ENCODE results near the gene PPP2R2C.

The PPP2R2C gene

GRCh38 chr4:6375620-6376295, 96.7 kb downstream of the PPP2R2C start:
- H3K27ac Mint-ChIP-seq = no peak overlapping the region
- no peaks in the 10 kb centered on the region for H3K4me1 Mint-ChIP-seq
- H3K27me3 Mint-ChIP-seq = peaks cover 10% of the 10 kb centered on the region
- H3K36me3 Mint-ChIP-seq (ENCODE audit: low read depth) = no peaks in the 10 kb centered on the region
- ATAC-seq (no peak), DNase-seq (no peak)
- H3K4me3 Mint-ChIP-seq = no peak overlapping the region
- no peaks in the 10 kb centered on the region for H3K9me3 Mint-ChIP-seq

DNA sequence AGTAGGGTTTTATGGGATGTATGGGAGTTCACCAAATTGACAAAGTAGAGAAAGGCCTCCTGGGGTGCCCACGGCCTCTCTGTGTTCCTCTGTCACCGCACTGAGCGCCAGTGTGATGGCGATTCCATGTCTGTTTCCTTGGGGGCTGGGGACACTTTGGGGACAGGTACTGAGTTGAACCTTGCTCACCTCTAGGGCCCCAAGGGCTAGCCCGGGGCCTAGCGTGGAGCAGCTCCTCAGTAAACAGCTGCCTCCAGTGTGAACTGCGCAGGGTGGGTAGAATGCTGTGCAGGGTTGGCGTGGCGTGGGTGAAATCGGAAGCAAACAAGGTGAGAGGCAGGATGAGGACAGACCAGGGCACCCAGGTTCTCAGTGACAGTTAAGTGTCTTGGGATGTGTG, 97.8 kb downstream of the PPP2R2C start:
- Mint-ChIP-seq H3K4me1 (no peaks in the 10 kb centered on the region), H3K4me3 (no peak overlapping the region), H3K36me3 (ENCODE audit: low read depth) (no peaks in the 10 kb centered on the region), H3K27ac (no peak overlapping the region), H3K27me3 (peaks cover 10% of the 10 kb centered on the region), H3K9me3 (no peaks in the 10 kb centered on the region)
- no peak for ATAC-seq
- no peak for DNase-seq

GRCh38 chr4:6373541-6374410, 98.6 kb downstream of the PPP2R2C start:
- Mint-ChIP-seq H3K27ac (no peak overlapping the region), H3K4me1 (no peaks in the 10 kb centered on the region), H3K36me3 (ENCODE audit: low read depth) (no peaks in the 10 kb centered on the region), H3K27me3 (peaks cover 7% of the 10 kb centered on the region), H3K9me3 (no peaks in the 10 kb centered on the region), H3K4me3 (no peak overlapping the region)
- ATAC-seq (no peak), DNase-seq (no peak)

- ATAC-seq = no peak
- H3K9me3 Mint-ChIP-seq = no peaks in the 10 kb centered on the region
- no peak overlapping the region for H3K4me3 Mint-ChIP-seq
- no peak overlapping the region for H3K27ac Mint-ChIP-seq
- no peaks in the 10 kb centered on the region for H3K36me3 Mint-ChIP-seq (ENCODE audit: low read depth)
- H3K27me3 Mint-ChIP-seq = peaks cover 9% of the 10 kb centered on the region
- no peak for DNase-seq
- H3K4me1 Mint-ChIP-seq = no peaks in the 10 kb centered on the region
Measured at GRCh38 chr4:6372649-6373525, 99.5 kb downstream of the PPP2R2C start.

DNA sequence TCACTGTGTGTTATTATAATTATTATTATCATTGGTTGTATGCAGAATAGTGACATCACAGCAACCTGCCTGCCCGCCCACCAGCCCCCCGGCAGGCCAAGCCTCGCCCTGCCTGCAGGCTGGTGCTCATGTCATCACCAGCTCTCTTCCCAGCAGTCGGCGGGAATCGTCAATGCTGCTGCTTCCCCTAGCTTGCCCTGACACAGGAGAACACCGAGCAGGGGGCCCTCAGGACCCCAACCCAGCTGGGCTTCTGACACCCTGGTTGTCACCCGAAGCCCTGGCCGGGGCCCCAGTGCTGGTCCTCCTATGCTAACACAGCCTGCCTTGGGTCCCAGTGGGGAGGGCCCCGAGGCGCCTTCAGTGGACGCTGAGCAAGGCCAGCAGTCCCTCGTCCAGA, 100.6 kb downstream of the PPP2R2C start:
- Mint-ChIP-seq H3K27ac (no peak overlapping the region), H3K36me3 (ENCODE audit: low read depth) (no peaks in the 10 kb centered on the region), H3K4me1 (no peaks in the 10 kb centered on the region), H3K4me3 (no peak overlapping the region), H3K27me3 (peaks cover 8% of the 10 kb centered on the region), H3K9me3 (no peaks in the 10 kb centered on the region)
- DNase-seq (no peak), ATAC-seq (no peak)

GRCh38 chr4:6371271-6371670, 101.1 kb downstream of the PPP2R2C start:
- peaks cover 6% of the 10 kb centered on the region for H3K27me3 Mint-ChIP-seq
- H3K27ac Mint-ChIP-seq = no peak overlapping the region
- no peak for ATAC-seq
- no peaks in the 10 kb centered on the region for H3K4me1 Mint-ChIP-seq
- no peak for DNase-seq
- H3K36me3 Mint-ChIP-seq (ENCODE audit: low read depth) = no peaks in the 10 kb centered on the region
- H3K9me3 Mint-ChIP-seq = no peaks in the 10 kb centered on the region
- H3K4me3 Mint-ChIP-seq = no peak overlapping the region

DNA sequence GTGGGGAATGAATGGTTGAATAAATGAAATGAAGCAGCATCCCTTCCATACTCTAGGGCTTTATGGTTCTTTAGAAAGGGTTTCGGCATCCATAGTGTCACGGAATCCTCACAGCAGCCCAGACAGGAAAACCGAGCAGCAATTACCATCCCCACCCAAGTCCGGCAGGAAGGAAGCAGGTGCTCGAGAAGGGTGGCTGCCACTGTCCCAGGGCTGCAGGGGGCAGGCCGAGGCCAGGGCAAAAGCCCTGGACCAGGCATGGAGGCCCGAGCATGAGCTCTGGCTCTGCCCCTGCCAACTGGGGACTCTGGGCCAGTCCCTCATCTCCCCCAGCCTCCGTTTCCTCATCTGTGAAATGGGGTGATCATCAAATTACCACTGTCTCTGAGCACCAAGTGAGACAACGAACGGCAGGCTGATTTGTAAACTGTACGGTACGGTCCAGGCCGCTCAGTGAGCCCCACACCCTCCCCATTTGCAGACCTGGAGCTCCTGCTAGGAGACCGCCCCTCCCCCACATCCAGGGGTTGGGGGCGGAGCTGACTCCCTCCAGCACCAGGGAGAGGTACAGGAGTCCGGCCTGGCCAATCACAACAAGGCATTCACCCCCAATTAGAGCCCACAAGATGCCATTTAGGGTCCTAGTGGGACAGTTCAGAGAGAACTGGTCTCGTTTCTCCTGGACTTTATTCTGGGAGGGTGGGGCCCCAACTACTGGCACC, 102.3 kb downstream of the PPP2R2C start:
- Mint-ChIP-seq H3K4me3 (no peak overlapping the region), H3K9me3 (no peaks in the 10 kb centered on the region), H3K36me3 (ENCODE audit: low read depth) (no peaks in the 10 kb centered on the region), H3K27ac (no peak overlapping the region), H3K27me3 (peaks cover 6% of the 10 kb centered on the region), H3K4me1 (no peaks in the 10 kb centered on the region)
- ATAC-seq = no peak
- no peak for DNase-seq

- Mint-ChIP-seq H3K4me1 (no peaks in the 10 kb centered on the region), H3K27ac (no peak overlapping the region), H3K9me3 (no peaks in the 10 kb centered on the region), H3K36me3 (ENCODE audit: low read depth) (no peaks in the 10 kb centered on the region), H3K4me3 (no peak overlapping the region), H3K27me3 (peaks cover 6% of the 10 kb centered on the region)
- DNase-seq (no peak), ATAC-seq (no peak)
Measured at GRCh38 chr4:6369511-6369910, 102.9 kb downstream of the PPP2R2C start.

DNA sequence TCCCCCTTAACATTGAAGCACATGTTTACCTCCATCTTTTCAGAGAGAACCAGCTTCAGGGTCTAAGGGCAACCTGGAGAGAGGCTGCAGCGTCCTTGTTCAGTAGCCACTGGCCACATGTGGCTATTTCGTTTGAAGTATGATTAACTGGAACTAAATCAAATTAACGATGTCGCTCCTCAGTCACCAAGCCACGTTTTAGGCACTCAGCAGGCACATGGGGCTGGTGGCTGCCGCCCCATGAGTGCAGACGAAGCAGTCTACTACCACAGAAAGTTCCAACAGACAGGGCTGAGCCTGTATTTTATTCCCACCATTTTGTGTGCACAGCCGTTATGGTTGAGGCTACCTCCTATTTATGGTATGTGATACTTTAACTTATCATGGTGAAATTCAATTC, 103.4 kb downstream of the PPP2R2C start:
- Mint-ChIP-seq H3K9me3 (no peaks in the 10 kb centered on the region), H3K27me3 (peaks cover 6% of the 10 kb centered on the region), H3K36me3 (ENCODE audit: low read depth) (no peaks in the 10 kb centered on the region), H3K4me1 (no peaks in the 10 kb centered on the region), H3K4me3 (no peak overlapping the region), H3K27ac (no peak overlapping the region)
- DNase-seq = no peak
- no peak for ATAC-seq

DNA sequence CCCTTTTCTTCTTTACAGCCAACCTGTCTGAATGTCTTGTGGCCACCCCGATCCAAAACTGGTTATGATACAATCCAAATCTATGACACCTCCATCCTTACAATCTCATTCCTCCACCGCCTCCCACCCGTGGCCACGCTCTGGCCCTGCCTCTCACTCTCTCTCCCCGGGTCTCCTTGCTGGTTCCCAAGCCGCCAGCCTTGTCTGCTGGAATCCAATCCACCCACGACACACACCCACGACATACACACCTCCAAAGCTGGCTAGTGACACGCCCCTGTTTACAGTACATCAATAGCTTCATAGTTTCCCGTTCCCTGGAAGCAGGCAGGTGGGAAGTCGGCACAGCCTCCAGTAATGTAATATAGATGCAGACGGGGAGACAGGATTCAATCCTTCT, 103.8 kb downstream of the PPP2R2C start:
- ATAC-seq (no peak), DNase-seq (no peak)
- Mint-ChIP-seq H3K36me3 (ENCODE audit: low read depth) (no peaks in the 10 kb centered on the region), H3K27ac (no peak overlapping the region), H3K27me3 (peaks cover 6% of the 10 kb centered on the region), H3K9me3 (no peaks in the 10 kb centered on the region), H3K4me1 (no peaks in the 10 kb centered on the region), H3K4me3 (no peak overlapping the region)

- H3K4me1 Mint-ChIP-seq = no peaks in the 10 kb centered on the region
- no peak for ATAC-seq
- no peak overlapping the region for H3K4me3 Mint-ChIP-seq
- no peak overlapping the region for H3K27ac Mint-ChIP-seq
- no peaks in the 10 kb centered on the region for H3K36me3 Mint-ChIP-seq (ENCODE audit: low read depth)
- no peak for DNase-seq
- peaks cover 6% of the 10 kb centered on the region for H3K27me3 Mint-ChIP-seq
- H3K9me3 Mint-ChIP-seq = no peaks in the 10 kb centered on the region
Measured at GRCh38 chr4:6368096-6368495, 104.3 kb downstream of the PPP2R2C start.

- no peak for ATAC-seq
- Mint-ChIP-seq H3K4me1 (no peaks in the 10 kb centered on the region), H3K9me3 (no peaks in the 10 kb centered on the region), H3K27ac (no peak overlapping the region), H3K36me3 (ENCODE audit: low read depth) (no peaks in the 10 kb centered on the region), H3K27me3 (peaks cover 6% of the 10 kb centered on the region), H3K4me3 (no peak overlapping the region)
- DNase-seq = no peak
Measured at GRCh38 chr4:6367371-6367851, 105.0 kb downstream of the PPP2R2C start.

- H3K9me3 Mint-ChIP-seq = no peaks in the 10 kb centered on the region
- no peak overlapping the region for H3K4me3 Mint-ChIP-seq
- H3K27ac Mint-ChIP-seq = no peak overlapping the region
- peaks cover 6% of the 10 kb centered on the region for H3K27me3 Mint-ChIP-seq
- no peak for DNase-seq
- H3K36me3 Mint-ChIP-seq (ENCODE audit: low read depth) = no peaks in the 10 kb centered on the region
- no peaks in the 10 kb centered on the region for H3K4me1 Mint-ChIP-seq
- no peak for ATAC-seq
Measured at GRCh38 chr4:6366581-6366980, 105.8 kb downstream of the PPP2R2C start.

DNA sequence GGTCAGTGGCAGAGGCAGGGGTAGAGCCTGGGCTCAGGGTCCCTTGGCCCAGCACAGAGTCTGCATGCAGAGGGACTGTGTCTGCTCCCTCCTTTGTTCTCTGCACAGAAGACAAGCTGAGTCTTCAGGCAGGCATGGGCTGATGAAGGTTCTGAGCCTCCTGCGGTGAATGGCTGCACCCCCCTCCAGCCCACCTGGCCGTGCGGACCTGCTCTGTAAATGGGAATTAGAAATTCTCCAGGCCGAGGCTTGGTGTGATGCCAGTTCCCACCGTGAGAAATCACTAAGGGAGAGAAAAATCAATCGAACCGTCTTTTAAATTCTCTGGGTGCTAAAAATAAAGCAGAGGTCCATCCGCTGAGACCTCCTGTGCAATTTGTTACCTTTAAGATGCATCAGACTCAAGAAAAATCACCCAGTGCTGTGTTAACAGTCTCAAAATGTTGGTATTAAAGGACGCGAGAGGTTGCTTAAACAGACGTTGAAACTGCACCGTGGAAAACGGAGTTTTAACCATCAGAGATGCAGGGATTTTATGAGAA, 106.8 kb downstream of the PPP2R2C start:
- no peak overlapping the region for H3K4me3 Mint-ChIP-seq
- no peaks in the 10 kb centered on the region for H3K9me3 Mint-ChIP-seq
- no peaks in the 10 kb centered on the region for H3K36me3 Mint-ChIP-seq (ENCODE audit: low read depth)
- DNase-seq (no peak), ATAC-seq (no peak)
- no peaks in the 10 kb centered on the region for H3K4me1 Mint-ChIP-seq
- peaks cover 6% of the 10 kb centered on the region for H3K27me3 Mint-ChIP-seq
- no peak overlapping the region for H3K27ac Mint-ChIP-seq

Measured in activated naive CD8-positive, alpha-beta T cell treated with anti-CD3 and anti-CD28 coated beads, Interleukin-2, amount 50 U/mL, for 24 hours (primary cell).